Measurements from ENCODE around the gene CLCN5.

DNA sequence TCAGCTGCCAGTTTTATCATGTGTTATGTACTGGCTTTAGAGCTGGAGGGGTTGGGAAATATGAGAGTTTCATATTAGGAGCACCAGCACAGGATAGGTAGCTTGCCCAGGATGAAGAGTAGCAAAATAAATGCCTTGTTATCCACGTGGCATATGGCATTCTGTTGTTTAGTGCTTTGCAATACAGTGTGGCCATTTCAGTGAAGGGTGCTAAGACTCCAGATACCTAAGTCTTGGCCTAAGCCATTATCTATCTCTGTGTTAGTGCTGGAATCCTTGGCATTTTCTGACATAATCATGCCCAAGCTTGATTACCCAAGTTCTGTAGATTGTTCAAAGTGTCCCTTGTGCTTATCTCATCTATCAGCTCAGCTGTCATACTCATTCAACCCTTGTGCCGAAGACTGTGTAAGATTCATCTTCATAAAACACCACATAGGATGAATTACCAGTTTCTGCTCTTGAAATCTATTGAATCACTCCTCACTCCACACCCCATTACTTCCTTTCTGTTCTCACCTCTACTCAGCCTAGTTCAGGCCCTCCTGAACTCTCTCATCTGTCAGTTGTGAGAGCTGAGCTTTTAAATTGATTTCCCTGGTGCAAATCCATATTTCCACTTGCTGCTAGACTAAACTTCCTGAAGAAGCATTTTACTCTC, 73.5 kb downstream of the CLCN5 start:
- TF ChIP-seq, protein P1, sequence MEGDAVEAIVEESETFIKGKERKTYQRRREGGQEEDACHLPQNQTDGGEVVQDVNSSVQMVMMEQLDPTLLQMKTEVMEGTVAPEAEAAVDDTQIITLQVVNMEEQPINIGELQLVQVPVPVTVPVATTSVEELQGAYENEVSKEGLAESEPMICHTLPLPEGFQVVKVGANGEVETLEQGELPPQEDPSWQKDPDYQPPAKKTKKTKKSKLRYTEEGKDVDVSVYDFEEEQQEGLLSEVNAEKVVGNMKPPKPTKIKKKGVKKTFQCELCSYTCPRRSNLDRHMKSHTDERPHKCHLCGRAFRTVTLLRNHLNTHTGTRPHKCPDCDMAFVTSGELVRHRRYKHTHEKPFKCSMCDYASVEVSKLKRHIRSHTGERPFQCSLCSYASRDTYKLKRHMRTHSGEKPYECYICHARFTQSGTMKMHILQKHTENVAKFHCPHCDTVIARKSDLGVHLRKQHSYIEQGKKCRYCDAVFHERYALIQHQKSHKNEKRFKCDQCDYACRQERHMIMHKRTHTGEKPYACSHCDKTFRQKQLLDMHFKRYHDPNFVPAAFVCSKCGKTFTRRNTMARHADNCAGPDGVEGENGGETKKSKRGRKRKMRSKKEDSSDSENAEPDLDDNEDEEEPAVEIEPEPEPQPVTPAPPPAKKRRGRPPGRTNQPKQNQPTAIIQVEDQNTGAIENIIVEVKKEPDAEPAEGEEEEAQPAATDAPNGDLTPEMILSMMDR (IDR thresholded peaks at IDR 0.05; ENCODE audit: poor library complexity) = no peak
- TF ChIP-seq EZH2 (IDR thresholded peaks at IDR 0.05; ENCODE audit: borderline replicate concordance) (no peak), EZH2phosphoT487 (IDR thresholded peaks at IDR 0.05; ENCODE audit: low read depth, severe bottlenecking, unreplicated experiment) (no peak)
